Measurements from ENCODE around the gene GDPD5.
A peak's percentile ranks its signal among the peaks of the same experiment; 100 is the strongest.
"Not testable (repeated sequence)": the region's sequence is repeated elsewhere in the genome, so short reads cannot be mapped to it uniquely, and the experiment has no call there.

Gene GDPD5

GRCh38 chr11:75428989-75429640, 96.6 kb downstream of the GDPD5 start:
- H3K4me1 Mint-ChIP-seq (ENCODE audit: low read depth in 2 of 2) = peaks cover 11 to 22% of the 10 kb centered on the region in 2 donors
- ATAC-seq (replicated peaks) (no peak), DNase-seq (no peak)
- H3K36me3 Mint-ChIP-seq (ENCODE audit: insufficient read depth) = peaks cover 22% of the 10 kb centered on the region
- peak overlapping the region; percentile 30 to 73 for H3K27ac Mint-ChIP-seq
- H3K9me3 Mint-ChIP-seq = no peaks in the 10 kb centered on the region
- H3K27me3 Mint-ChIP-seq = peaks cover 23 to 48% of the 10 kb centered on the region in 2 donors
- H3K4me3 Mint-ChIP-seq = peak overlapping the region; percentile 54 to 80

- Mint-ChIP-seq H3K4me1 (ENCODE audit: low read depth in 2 of 2) (peaks cover 11 to 22% of the 10 kb centered on the region in 2 donors), H3K9me3 (no peaks in the 10 kb centered on the region), H3K36me3 (ENCODE audit: insufficient read depth) (peaks cover 20% of the 10 kb centered on the region), H3K4me3 (peak overlapping the region; percentile 54 to 80), H3K27ac (peak overlapping the region in 1 of 2 donors; percentile 30), H3K27me3 (peaks cover 23 to 43% of the 10 kb centered on the region in 2 donors)
- ATAC-seq (replicated peaks) = peak; percentile 47
- peak; percentile 51 to 56 (median 53) for DNase-seq
Observed at GRCh38 chr11:75428281-75428724, 97.4 kb downstream of the GDPD5 start.

GRCh38 chr11:75427181-75427580, 98.6 kb downstream of the GDPD5 start:
- Mint-ChIP-seq H3K27me3 (peaks cover 14 to 32% of the 10 kb centered on the region in 2 donors), H3K27ac (no peak overlapping the region), H3K9me3 (no peaks in the 10 kb centered on the region), H3K4me1 (ENCODE audit: low read depth in 2 of 2) (peaks cover 11 to 20% of the 10 kb centered on the region in 2 donors), H3K4me3 (no peak overlapping the region), H3K36me3 (ENCODE audit: insufficient read depth) (peaks cover 23% of the 10 kb centered on the region)
- ATAC-seq (replicated peaks) (no peak), DNase-seq (no peak)

- no peak overlapping the region for H3K27ac Mint-ChIP-seq
- peaks cover 11 to 20% of the 10 kb centered on the region in 2 donors for H3K4me1 Mint-ChIP-seq (ENCODE audit: low read depth in 2 of 2)
- H3K9me3 Mint-ChIP-seq = no peaks in the 10 kb centered on the region
- H3K4me3 Mint-ChIP-seq = no peak overlapping the region
- DNase-seq = no peak
- H3K36me3 Mint-ChIP-seq (ENCODE audit: insufficient read depth) = peaks cover 21% of the 10 kb centered on the region
- no peak for ATAC-seq (replicated peaks)
- H3K27me3 Mint-ChIP-seq = peaks cover 10 to 27% of the 10 kb centered on the region in 2 donors
Observed at GRCh38 chr11:75426720-75427086, 99.0 kb downstream of the GDPD5 start.

- ATAC-seq (replicated peaks) (no peak), DNase-seq (no peak)
- H3K4me3 Mint-ChIP-seq = no peak overlapping the region
- H3K27ac Mint-ChIP-seq = no peak overlapping the region
- H3K27me3 Mint-ChIP-seq = peaks cover under 1 to 14% of the 10 kb centered on the region in 2 donors
- peaks cover 3 to 10% of the 10 kb centered on the region in 2 donors for H3K4me1 Mint-ChIP-seq (ENCODE audit: low read depth in 2 of 2)
- H3K9me3 Mint-ChIP-seq = no peaks in the 10 kb centered on the region
- peaks cover 25% of the 10 kb centered on the region for H3K36me3 Mint-ChIP-seq (ENCODE audit: insufficient read depth)
Observed at GRCh38 chr11:75425422-75425821, 100.3 kb downstream of the GDPD5 start.

GRCh38 chr11:75424396-75424795, 101.3 kb downstream of the GDPD5 start:
- Mint-ChIP-seq H3K27ac (peak overlapping the region in 1 of 2 donors; percentile 58), H3K36me3 (ENCODE audit: insufficient read depth) (peaks cover 33% of the 10 kb centered on the region), H3K27me3 (peaks cover 0 to 10% of the 10 kb centered on the region in 2 donors), H3K4me1 (ENCODE audit: low read depth in 2 of 2) (peaks cover 3 to 9% of the 10 kb centered on the region in 2 donors), H3K4me3 (no peak overlapping the region), H3K9me3 (no peaks in the 10 kb centered on the region)
- ATAC-seq (replicated peaks) = no peak
- DNase-seq = no peak

GRCh38 chr11:75423721-75424120, 102.0 kb downstream of the GDPD5 start:
- Mint-ChIP-seq H3K27ac (no peak overlapping the region), H3K4me3 (no peak overlapping the region), H3K36me3 (ENCODE audit: insufficient read depth) (peaks cover 28% of the 10 kb centered on the region), H3K27me3 (peaks cover 0 to 3% of the 10 kb centered on the region in 2 donors), H3K9me3 (no peaks in the 10 kb centered on the region), H3K4me1 (ENCODE audit: low read depth in 2 of 2) (peaks cover 3 to 4% of the 10 kb centered on the region in 2 donors)
- no peak for DNase-seq
- no peak for ATAC-seq (replicated peaks)

GRCh38 chr11:75422248-75423231, 103.2 kb downstream of the GDPD5 start:
- peaks cover 32% of the 10 kb centered on the region for H3K36me3 Mint-ChIP-seq (ENCODE audit: insufficient read depth)
- H3K9me3 Mint-ChIP-seq = no peaks in the 10 kb centered on the region
- peak overlapping the region in 1 of 2 donors; percentile 66 for H3K27ac Mint-ChIP-seq
- no peak for ATAC-seq (replicated peaks)
- no peak overlapping the region for H3K4me3 Mint-ChIP-seq
- peaks cover 0 to 3% of the 10 kb centered on the region in 2 donors for H3K4me1 Mint-ChIP-seq (ENCODE audit: low read depth in 2 of 2)
- no peak for DNase-seq
- no peaks in the 10 kb centered on the region for H3K27me3 Mint-ChIP-seq

GRCh38 chr11:75421902-75422247, 103.9 kb downstream of the GDPD5 start:
- no peak overlapping the region for H3K4me3 Mint-ChIP-seq
- peaks cover 0 to 3% of the 10 kb centered on the region in 2 donors for H3K4me1 Mint-ChIP-seq (ENCODE audit: low read depth in 2 of 2)
- peak overlapping the region in 1 of 2 donors; percentile 66 for H3K27ac Mint-ChIP-seq
- H3K27me3 Mint-ChIP-seq = no peaks in the 10 kb centered on the region
- ATAC-seq (replicated peaks) (no peak), DNase-seq (no peak)
- H3K36me3 Mint-ChIP-seq (ENCODE audit: insufficient read depth) = peaks cover 34% of the 10 kb centered on the region
- no peaks in the 10 kb centered on the region for H3K9me3 Mint-ChIP-seq

- ATAC-seq (replicated peaks) (no peak), DNase-seq (no peak)
- Mint-ChIP-seq H3K27me3 (no peaks in the 10 kb centered on the region), H3K4me1 (ENCODE audit: low read depth in 2 of 2) (peaks cover 0 to 3% of the 10 kb centered on the region in 2 donors), H3K4me3 (no peak overlapping the region), H3K27ac (no peak overlapping the region), H3K9me3 (no peaks in the 10 kb centered on the region), H3K36me3 (ENCODE audit: insufficient read depth) (peaks cover 42% of the 10 kb centered on the region)
Observed at GRCh38 chr11:75421035-75421602, 104.6 kb downstream of the GDPD5 start.

- no peak for DNase-seq
- Mint-ChIP-seq H3K27ac (no peak overlapping the region), H3K4me3 (no peak overlapping the region), H3K27me3 (no peaks in the 10 kb centered on the region), H3K9me3 (no peaks in the 10 kb centered on the region), H3K36me3 (ENCODE audit: insufficient read depth) (peaks cover 43% of the 10 kb centered on the region), H3K4me1 (ENCODE audit: low read depth in 2 of 2) (peaks cover 0 to 3% of the 10 kb centered on the region in 2 donors)
- no peak for ATAC-seq (replicated peaks)
Observed at GRCh38 chr11:75420224-75421034, 105.3 kb downstream of the GDPD5 start.

GRCh38 chr11:75413864-75414263, 111.9 kb downstream of the GDPD5 start:
- Mint-ChIP-seq H3K27ac (no peak overlapping the region), H3K9me3 (no peaks in the 10 kb centered on the region), H3K4me1 (ENCODE audit: low read depth in 2 of 2) (peaks cover 0 to 4% of the 10 kb centered on the region in 2 donors), H3K27me3 (no peaks in the 10 kb centered on the region), H3K36me3 (ENCODE audit: insufficient read depth) (peaks cover 53% of the 10 kb centered on the region), H3K4me3 (no peak overlapping the region)
- no peak for ATAC-seq (replicated peaks)
- DNase-seq = no peak

GRCh38 chr11:75413146-75413545, 112.6 kb downstream of the GDPD5 start:
- not testable (repeated sequence) for H3K27ac Mint-ChIP-seq; H3K27me3 Mint-ChIP-seq; H3K4me3 Mint-ChIP-seq; H3K4me1 Mint-ChIP-seq (ENCODE audit: low read depth in 2 of 2); H3K9me3 Mint-ChIP-seq; DNase-seq; ATAC-seq (replicated peaks)
- peaks cover 58% of the 10 kb centered on the region for H3K36me3 Mint-ChIP-seq (ENCODE audit: insufficient read depth)
